SK-N-SH (cell line): ENCODE measurements around the gene EPM2A. TPM values are rescaled to one million over a fixed set of nuclear protein-coding genes. Genes with fewer than 3 reads are reported as not detected.

Source experiments
- CTCF ChIA-PET: fragments of 300-600, 350-600 bp; formaldehyde crosslinking; extraction: SDS; loops from one replicate; lab custom pipeline; 2021; lab: Yijun Ruan, JAX
- POLR2A ChIA-PET: fragments of 350-600 bp; sonication (Branson Sonifier 250); formaldehyde crosslinking; extraction: SDS; loops from one replicate; lab custom pipeline; 2020; ENCODE audit warnings: antibody characterized with exemption, inconsistent platforms; lab: Yijun Ruan, JAX
- DNase-seq: peaks from one replicate; pipeline ENCODE4 v3.0.0; 2012
- H2AFZ ChIP-seq: fragments of 200-600 bp; sonication (generic); 2 replicates; pipeline ENCODE4 v1.8.1; 2016; ENCODE audit warnings: antibody characterized with exemption, mild to moderate bottlenecking, low read depth
- H3F3A ChIP-seq: fragments of 200-600 bp; sonication (generic); replicated peaks from 2 replicates; pipeline ENCODE3; 2016; ENCODE audit warnings: antibody characterized with exemption, mild to moderate bottlenecking; ENCODE audit not compliant: insufficient read depth
- H3K27ac ChIP-seq, 2 experiments: fragments of 200-500 bp in 1 of 2; fragments of 200-600 bp in 1 of 2; sonication (Bioruptor generic) in 1 of 2; sonication (generic), shearing (Covaris generic) in 1 of 2; 2 replicates each; pipeline versions ENCODE4 v1.5.1 to v1.6.1; 2014 to 2016; ENCODE audit warnings: low read depth in 2 of 2, inconsistent platforms in 1 of 2, low read length in 1 of 2, mild to moderate bottlenecking in 1 of 2, mixed read lengths in 1 of 2
- H3K27me3 ChIP-seq: fragments of 200-600 bp; sonication (generic), shearing (Covaris generic); 2 replicates; pipeline ENCODE4 v1.6.1; 2016; ENCODE audit warnings: mixed run types; ENCODE audit not compliant: insufficient read depth
- H3K36me3 ChIP-seq, 2 experiments: fragments of 200-500 bp in 1 of 2; fragments of 200-600 bp in 1 of 2; sonication (Bioruptor generic) in 1 of 2; sonication (generic) in 1 of 2; replicated peaks in 1 of 2; 2 replicates each; pipeline versions ENCODE3 to v1.5.1; 2014 to 2016; ENCODE audit warnings: low read length in 1 of 2, mild to moderate bottlenecking in 1 of 2; ENCODE audit not compliant: insufficient read depth in 2 of 2, control insufficient read depth in 1 of 2
- H3K4me1 ChIP-seq, 2 experiments: fragments of 200-500 bp in 1 of 2; fragments of 200-600 bp in 1 of 2; sonication (Bioruptor generic) in 1 of 2; sonication (generic), shearing (Covaris generic) in 1 of 2; 2 replicates each; pipeline versions ENCODE4 v1.5.1 to v1.6.1; 2014 to 2016; ENCODE audit warnings: low read depth in 1 of 2, low read length in 1 of 2, mixed run types in 1 of 2; ENCODE audit not compliant: insufficient read depth in 2 of 2, control insufficient read depth in 1 of 2
- H3K4me2 ChIP-seq: fragments of 200-600 bp; sonication (generic), shearing (Covaris generic); 2 replicates; pipeline ENCODE4 v1.6.1; 2017; ENCODE audit warnings: mixed run types
- H3K4me3 ChIP-seq, 2 experiments: fragments of 200-500 bp in 1 of 2; fragments of 200-600 bp in 1 of 2; sonication (Bioruptor generic) in 1 of 2; sonication (generic), shearing (Covaris generic) in 1 of 2; 2 replicates each; pipeline versions ENCODE4 v1.5.1 to v1.8.1; 2014 to 2016; ENCODE audit warnings: low read depth in 2 of 2, inconsistent platforms in 1 of 2, low read length in 1 of 2, mild to moderate bottlenecking in 1 of 2, mixed read lengths in 1 of 2, moderate library complexity in 1 of 2
- H3K79me2 ChIP-seq: fragments of 200-600 bp; sonication (generic); 2 replicates; pipeline ENCODE4 v1.8.1; 2017; ENCODE audit warnings: mild to moderate bottlenecking; ENCODE audit not compliant: insufficient read depth
- H3K9ac ChIP-seq: fragments of 200-600 bp; sonication (generic); 2 replicates; pipeline ENCODE4 v1.6.1; 2017; ENCODE audit warnings: mixed run types
- H3K9me2 ChIP-seq: fragments of 200-600 bp; sonication (generic); 2 replicates; pipeline ENCODE4 v1.6.1; 2017; ENCODE audit warnings: mixed run types
- H3K9me3 ChIP-seq: fragments of 200-600 bp; sonication (generic); 2 replicates; pipeline ENCODE4 v1.6.1; 2017; ENCODE audit warnings: mixed run types, mild to moderate bottlenecking, moderate library complexity
- H4K20me1 ChIP-seq: fragments of 200-600 bp; sonication (generic); 2 replicates; pipeline ENCODE4 v1.6.1; 2017; ENCODE audit warnings: mild to moderate bottlenecking, mixed run types; ENCODE audit not compliant: insufficient read depth
- ELF1 ChIP-seq: IDR thresholded peaks from 2 replicates; pipeline ENCODE4 v1.4.0; 2012
- EP300 ChIP-seq, 2 experiments: IDR thresholded peaks; 2 replicates each; pipeline versions ENCODE4 v1.4.0 to v1.6.1; 2012; ENCODE audit warnings: borderline replicate concordance in 1 of 2, low read depth in 1 of 2, low read length in 1 of 2
- FOXM1 ChIP-seq: IDR thresholded peaks from 2 replicates; pipeline ENCODE4 v1.4.0; 2012; ENCODE audit warnings: low read depth, mild to moderate bottlenecking
- GATA2 ChIP-seq: sonication (generic); formaldehyde crosslinking; IDR thresholded peaks from 2 replicates; pipeline ENCODE4 v1.5.0; 2020; ENCODE audit warnings: mild to moderate bottlenecking, missing genetic modification reagents
- JUND ChIP-seq: IDR thresholded peaks from 2 replicates; pipeline ENCODE4 v1.4.0; 2012
- MAX ChIP-seq: IDR thresholded peaks from 2 replicates; pipeline ENCODE4 v1.4.0; 2012; ENCODE audit warnings: low read depth
- MXI1 ChIP-seq: IDR thresholded peaks from 2 replicates; pipeline ENCODE4 v1.6.1; 2012; ENCODE audit warnings: mild to moderate bottlenecking, low read depth, low read length, improper control_type of control experiment
- NRF1 ChIP-seq: IDR thresholded peaks from 2 replicates; pipeline ENCODE4 v1.6.1; 2012; ENCODE audit warnings: low read depth, mild to moderate bottlenecking, low read length
- PBX3 ChIP-seq: IDR thresholded peaks from 2 replicates; pipeline ENCODE4; 2012
- POLR2AphosphoS5 ChIP-seq: IDR thresholded peaks from 2 replicates; pipeline ENCODE4 v1.6.1; 2012; ENCODE audit warnings: low read depth, low read length
- RCOR1 ChIP-seq: fragments of 150-350 bp; IDR thresholded peaks from 2 replicates; pipeline ENCODE4 v1.6.1; 2017; ENCODE audit warnings: antibody characterized with exemption, low read length
- TAF1 ChIP-seq: IDR thresholded peaks from 2 replicates; pipeline ENCODE4 v1.6.1; 2012; ENCODE audit warnings: low read depth, mild to moderate bottlenecking, low read length, moderate library complexity, borderline replicate concordance
- YY1 ChIP-seq: IDR thresholded peaks from 2 replicates; pipeline ENCODE4 v1.4.0; 2012; ENCODE audit warnings: low read depth, mild to moderate bottlenecking
- WGBS: methylation state at CpG from one replicate; pipeline ENCODE4 v1.1.6; 2017; ENCODE audit warnings: low lambda C conversion rate; 5-methylcytosine and 5-hydroxymethylcytosine counted together
- polyA plus RNA-seq, 3 experiments: library from polyadenylated mRNA; depleted of rRNA; stranded (reverse); fragments of >200 nt; gene quantifications; 2 replicates each; pipeline ENCODE4 v1.2.3, GENCODE V29; 2012
- TF ChIP-seq, protein P1 (sequence below): IDR thresholded peaks from 2 replicates; pipeline ENCODE4 v1.4.0; 2012; ENCODE audit warnings: low read depth, borderline replicate concordance
- TF ChIP-seq, protein P2 (sequence below): IDR thresholded peaks from 2 replicates; pipeline ENCODE4 v1.4.0; 2012; ENCODE audit warnings: low read depth, borderline replicate concordance
- TF ChIP-seq, protein P3 (sequence below): fragments of 200-600 bp; sonication (generic); IDR thresholded peaks from 2 replicates; pipeline ENCODE4 v1.6.1; 2017; ENCODE audit warnings: antibody characterized with exemption, mild to moderate bottlenecking, moderate library complexity

EPM2A gene
- polyA plus RNA-seq, 1 of the 3 experiments (the other 2 are of a cell fraction) = 2.7 TPM

GRCh38 chr6:145588981-145589380, 146.3 kb downstream of the EPM2A start:
- no peaks in the 10 kb centered on the region for H4K20me1 ChIP-seq
- no peaks in the 10 kb centered on the region for H3K27me3 ChIP-seq
- no peaks in the 10 kb centered on the region for H3K9me2 ChIP-seq
- TF ChIP-seq, protein P1, sequence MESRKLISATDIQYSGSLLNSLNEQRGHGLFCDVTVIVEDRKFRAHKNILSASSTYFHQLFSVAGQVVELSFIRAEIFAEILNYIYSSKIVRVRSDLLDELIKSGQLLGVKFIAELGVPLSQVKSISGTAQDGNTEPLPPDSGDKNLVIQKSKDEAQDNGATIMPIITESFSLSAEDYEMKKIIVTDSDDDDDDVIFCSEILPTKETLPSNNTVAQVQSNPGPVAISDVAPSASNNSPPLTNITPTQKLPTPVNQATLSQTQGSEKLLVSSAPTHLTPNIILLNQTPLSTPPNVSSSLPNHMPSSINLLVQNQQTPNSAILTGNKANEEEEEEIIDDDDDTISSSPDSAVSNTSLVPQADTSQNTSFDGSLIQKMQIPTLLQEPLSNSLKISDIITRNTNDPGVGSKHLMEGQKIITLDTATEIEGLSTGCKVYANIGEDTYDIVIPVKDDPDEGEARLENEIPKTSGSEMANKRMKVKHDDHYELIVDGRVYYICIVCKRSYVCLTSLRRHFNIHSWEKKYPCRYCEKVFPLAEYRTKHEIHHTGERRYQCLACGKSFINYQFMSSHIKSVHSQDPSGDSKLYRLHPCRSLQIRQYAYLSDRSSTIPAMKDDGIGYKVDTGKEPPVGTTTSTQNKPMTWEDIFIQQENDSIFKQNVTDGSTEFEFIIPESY = no peak
- TF ChIP-seq FOXM1 = no peak
- no peak for TF ChIP-seq MAX
- no peak for TF ChIP-seq EP300 (IDR thresholded peaks at IDR 0.05; ENCODE audit: borderline replicate concordance in 1 of 2, low read depth in 1 of 2, low read length in 1 of 2)
- TF ChIP-seq, protein P2, sequence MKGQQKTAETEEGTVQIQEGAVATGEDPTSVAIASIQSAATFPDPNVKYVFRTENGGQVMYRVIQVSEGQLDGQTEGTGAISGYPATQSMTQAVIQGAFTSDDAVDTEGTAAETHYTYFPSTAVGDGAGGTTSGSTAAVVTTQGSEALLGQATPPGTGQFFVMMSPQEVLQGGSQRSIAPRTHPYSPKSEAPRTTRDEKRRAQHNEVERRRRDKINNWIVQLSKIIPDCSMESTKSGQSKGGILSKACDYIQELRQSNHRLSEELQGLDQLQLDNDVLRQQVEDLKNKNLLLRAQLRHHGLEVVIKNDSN = no peak
- TF ChIP-seq RCOR1 = no peak
- no peak for TF ChIP-seq JUND
- no peak for TF ChIP-seq PBX3
- no peak for TF ChIP-seq NRF1
- no peak for TF ChIP-seq TAF1
- no peak for TF ChIP-seq POLR2AphosphoS5
- TF ChIP-seq YY1 = no peak
- TF ChIP-seq MXI1 = no peak
- TF ChIP-seq, protein P3, sequence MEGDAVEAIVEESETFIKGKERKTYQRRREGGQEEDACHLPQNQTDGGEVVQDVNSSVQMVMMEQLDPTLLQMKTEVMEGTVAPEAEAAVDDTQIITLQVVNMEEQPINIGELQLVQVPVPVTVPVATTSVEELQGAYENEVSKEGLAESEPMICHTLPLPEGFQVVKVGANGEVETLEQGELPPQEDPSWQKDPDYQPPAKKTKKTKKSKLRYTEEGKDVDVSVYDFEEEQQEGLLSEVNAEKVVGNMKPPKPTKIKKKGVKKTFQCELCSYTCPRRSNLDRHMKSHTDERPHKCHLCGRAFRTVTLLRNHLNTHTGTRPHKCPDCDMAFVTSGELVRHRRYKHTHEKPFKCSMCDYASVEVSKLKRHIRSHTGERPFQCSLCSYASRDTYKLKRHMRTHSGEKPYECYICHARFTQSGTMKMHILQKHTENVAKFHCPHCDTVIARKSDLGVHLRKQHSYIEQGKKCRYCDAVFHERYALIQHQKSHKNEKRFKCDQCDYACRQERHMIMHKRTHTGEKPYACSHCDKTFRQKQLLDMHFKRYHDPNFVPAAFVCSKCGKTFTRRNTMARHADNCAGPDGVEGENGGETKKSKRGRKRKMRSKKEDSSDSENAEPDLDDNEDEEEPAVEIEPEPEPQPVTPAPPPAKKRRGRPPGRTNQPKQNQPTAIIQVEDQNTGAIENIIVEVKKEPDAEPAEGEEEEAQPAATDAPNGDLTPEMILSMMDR = no peak
- TF ChIP-seq ELF1 = no peak
- no peak for TF ChIP-seq GATA2 (CRISPR knock-in tag)
- no peaks in the 10 kb centered on the region for H3F3A ChIP-seq
- H2AFZ ChIP-seq = no peak overlapping the region
- no peak overlapping the region for H3K9ac ChIP-seq
- H3K4me2 ChIP-seq = no peak overlapping the region
- H3K27ac ChIP-seq = no peak overlapping the region
- H3K36me3 ChIP-seq = no peaks in the 10 kb centered on the region
- H3K79me2 ChIP-seq = no peaks in the 10 kb centered on the region
- no peak overlapping the region for H3K4me3 ChIP-seq
- no peak for DNase-seq
- CTCF ChIA-PET = interaction anchor here (1.6 kb wide), 1 partner anchor 136 kb away, joined by 3 read pairs; no protein-coding TSS in a partner anchor
- H3K4me1 ChIP-seq = peaks cover 0 to 2% of the 10 kb centered on the region in 2 experiments; a peak in 2 of 4 replicates
- POLR2A ChIA-PET = no interaction called here
- WGBS = 10% methylated on average over 1 of the region's 1 CpG
- no peaks in the 10 kb centered on the region for H3K9me3 ChIP-seq
